GM21447 (cell line): ENCODE results near the gene TTC22.

Source experiments
- ATAC-seq: cut with Tn5 transposase; IDR thresholded peaks from one replicate; pipeline ENCODE4 v1.9.1; 2021; ENCODE audit not compliant: unreplicated experiment

The TTC22 gene

DNA sequence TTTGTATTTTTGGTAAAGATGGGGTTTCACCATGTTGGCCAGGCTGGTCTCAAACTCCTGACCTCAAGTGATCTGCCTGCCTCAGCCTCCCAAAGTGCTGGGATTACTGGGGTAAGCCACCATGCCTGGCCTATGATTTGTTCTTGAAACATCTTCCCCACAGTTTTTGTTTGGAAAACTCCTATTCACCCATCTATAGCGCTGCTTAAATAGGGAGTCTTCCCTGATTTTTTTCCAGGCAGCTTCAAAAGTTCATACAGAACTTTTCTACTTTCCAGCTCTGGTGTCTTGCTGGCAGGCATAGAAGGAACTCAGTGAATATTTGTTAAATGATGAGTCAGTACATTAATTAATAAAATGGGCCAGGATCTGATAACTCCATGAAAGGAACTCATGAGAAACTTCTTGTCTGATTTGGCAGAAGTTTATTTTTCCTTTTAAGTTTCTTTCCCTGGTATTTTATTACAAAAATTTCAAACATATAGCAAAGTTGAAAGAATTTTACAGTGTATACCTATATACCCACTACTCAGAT is 33.0 kb upstream of the TTC22 start:
- ATAC-seq, result no peak

DNA sequence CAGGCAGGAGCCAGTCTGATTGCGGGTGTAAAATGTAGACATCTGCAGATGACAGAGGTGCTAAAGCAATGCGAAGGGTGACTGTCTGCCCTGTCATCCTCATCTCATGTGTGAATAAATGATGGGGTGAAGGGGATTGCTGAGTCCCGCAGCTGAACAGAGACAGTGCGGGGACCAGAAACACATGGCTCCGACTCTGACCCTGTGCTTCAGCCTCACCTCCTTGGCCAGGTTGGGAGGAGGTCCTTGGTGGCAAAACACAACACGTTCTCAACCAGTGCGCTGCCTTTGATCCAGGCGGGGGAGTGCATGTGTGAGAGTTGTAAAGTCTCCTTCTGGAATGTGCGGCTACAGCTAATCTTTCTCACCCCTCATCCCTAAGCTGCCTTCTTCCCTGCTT is 32.0 kb upstream of the TTC22 start:
- no peak for ATAC-seq

DNA sequence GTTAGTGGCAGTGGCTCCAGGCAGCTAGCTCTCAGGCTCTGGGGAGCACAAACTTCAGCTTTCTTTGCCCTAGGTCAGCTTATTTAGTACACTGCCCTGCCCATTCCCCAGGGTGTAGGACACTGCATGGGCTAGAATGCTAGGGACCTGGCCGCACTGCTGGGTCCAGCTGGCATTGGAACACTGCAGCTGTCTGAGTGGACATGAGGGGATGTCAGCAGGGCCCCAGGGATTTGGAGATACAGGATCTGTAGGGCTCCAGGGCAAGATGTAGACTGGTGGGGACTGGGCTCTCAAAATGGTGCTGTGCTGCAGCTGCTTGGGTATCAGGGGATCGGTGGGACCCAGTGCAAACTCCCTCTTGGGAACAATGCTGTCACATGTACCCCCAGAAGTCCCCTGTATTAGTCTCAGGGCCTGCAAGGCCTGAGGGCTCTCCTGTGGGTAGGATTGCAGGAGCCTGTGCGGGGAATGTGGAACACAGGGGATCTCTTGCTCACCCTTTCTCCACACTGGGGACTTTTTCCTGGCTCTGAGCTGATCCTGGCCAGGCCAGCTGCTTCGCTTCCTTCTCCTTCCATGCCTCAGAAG is 25.2 kb upstream of the TTC22 start:
- no peak for ATAC-seq

DNA sequence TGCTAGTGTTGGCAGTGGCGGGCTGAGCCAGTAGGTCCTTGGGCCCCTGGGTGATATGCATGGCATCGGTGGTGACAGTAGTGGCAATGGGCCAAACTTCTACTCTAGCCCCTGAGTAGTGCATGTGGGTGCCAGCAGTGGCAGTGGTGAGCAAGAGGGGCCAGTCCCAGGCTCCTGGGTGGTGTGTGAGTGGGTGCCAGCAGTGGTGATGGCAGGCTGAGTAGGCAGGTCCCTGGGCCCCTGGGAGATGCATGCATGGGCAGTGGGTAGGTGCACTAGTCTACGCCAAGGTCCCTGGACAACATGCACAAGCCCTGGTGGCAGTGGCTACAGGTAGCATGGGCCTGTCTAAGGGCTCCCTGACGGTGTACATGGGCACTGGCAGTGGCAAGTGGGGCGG is 24.6 kb upstream of the TTC22 start:
- no peak for ATAC-seq

DNA sequence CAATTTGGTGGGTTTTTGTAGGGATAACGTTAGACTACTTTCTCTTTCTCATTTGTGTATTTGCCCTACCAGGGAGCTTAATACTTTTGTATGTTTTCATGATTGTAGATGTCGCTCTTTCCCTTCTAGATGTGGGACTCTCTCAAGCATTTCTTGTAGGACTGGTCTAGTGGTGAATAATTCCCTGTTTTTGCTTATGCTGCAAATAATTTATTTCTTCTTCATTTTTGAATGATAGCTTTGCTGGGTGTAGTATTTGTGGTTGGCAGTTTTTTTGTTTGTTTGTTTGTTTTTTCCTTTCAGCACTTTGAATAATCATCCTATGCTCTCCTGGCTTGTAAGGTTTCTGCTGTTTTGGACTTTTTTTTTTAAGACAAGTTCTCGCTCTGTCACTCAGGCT is 22.5 kb upstream of the TTC22 start:
- no peak for ATAC-seq

DNA sequence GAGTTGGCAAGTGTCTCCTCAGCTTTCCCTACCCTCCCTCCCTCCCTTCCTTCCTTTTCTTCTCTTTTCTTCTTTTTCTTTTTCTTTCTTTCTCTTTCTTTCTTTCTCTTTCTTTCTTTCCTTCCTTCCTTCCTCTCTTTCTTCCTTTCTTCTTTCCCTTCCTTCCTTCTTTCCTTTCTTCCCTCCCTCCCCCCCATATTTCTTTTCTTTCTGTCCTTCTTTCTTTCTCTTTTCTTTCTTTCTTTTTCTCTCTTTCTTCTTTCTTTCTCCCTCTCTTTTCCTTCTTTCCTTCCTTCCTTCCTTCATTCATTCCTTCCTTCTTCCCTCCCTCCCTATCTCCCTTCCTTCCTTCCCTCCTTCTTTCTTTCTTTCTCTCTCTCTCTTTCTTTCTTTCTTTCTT is 18.6 kb upstream of the TTC22 start:
- ATAC-seq, result no peak

DNA sequence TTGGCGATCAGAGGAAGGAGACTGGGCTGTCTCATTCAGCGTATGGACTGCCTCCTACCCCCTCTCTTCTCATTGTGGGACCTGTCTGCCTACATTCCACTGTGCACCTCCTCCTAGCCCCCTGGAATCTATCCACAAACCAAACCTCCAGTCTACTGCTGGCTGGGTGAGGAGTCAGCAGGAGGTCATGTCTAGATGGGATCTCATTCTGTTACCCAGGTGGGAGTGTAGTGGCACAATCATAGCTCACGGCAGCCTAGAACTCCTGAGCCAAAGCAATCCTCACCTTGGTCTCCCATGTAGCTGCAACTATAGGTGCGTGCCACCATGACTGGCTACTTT is 18.0 kb upstream of the TTC22 start:
- no peak for ATAC-seq

DNA sequence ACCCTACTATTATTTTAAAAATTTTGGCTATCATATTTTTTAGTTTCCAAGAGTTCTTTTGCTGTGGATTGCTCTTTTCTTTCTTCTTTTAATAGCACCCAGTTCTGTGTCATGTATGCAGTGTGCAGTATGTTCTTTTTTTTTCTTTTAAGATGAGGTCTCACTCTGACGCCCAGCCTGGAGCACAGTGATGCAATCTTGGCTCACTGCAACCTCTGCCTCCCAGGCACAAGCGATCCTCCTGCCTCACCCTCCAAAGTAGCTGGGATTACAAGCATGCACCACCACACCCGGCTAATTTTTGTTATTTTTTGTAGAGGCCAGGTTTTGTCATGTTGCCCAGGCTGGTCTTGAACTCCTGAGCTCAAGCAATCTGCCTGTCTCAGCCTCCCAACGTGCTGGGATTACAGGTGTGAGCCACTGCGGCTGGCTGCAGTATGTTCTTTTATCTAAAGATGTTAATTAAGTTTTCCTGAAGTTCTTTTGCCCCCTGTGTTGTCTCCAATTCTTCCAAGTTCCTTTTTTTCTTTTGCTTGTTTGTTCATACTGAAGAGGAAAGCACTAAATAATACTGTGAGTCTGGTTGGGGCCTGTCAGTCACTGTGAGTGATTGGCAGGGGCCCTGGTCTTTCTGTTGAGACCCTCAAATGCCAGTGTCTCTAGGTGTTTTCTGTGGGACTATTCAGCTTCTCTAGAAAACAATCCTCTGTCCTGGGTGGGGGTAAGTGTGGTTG is 17.5 kb upstream of the TTC22 start:
- no peak for ATAC-seq

DNA sequence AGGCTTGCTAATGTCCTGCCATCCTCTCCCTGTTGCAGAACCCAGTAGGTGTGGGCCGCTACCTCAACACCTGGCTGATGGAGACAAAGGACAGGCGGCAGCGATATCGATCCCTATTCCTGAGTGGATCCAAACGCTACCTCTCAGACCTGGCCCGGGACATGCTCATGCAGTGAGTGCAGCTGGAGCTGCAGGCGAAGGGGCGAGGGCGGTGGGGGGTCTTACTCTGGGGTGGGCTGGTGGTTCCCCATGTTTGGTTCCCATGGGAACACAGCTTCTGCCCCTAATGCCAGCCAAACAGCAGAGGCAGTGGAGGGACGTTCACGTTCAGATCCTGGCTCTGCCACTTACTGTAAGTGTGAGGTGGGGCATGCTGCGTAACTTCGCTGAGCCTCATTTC is 15.8 kb upstream of the TTC22 start:
- no peak for ATAC-seq

DNA sequence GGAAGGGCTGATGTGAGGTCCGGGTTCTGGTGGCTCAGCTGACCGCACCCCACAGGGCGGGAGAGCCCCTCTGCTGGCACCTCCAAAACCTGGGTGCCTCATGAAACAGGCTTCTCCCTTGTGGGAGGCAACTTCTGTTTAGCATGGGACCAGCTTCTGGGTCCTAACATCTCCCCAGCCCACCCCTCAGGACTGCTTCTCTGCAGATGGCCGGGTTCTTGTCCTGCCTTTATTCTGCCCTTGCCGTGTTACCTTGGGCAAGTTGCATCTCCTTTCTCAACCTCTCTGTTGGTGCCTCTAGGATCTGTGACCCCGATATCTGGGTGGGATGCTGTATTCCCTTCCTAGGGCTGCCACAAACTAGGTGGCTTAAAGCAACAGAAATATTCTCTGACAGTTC is 15.0 kb upstream of the TTC22 start:
- ATAC-seq, result no peak

DNA sequence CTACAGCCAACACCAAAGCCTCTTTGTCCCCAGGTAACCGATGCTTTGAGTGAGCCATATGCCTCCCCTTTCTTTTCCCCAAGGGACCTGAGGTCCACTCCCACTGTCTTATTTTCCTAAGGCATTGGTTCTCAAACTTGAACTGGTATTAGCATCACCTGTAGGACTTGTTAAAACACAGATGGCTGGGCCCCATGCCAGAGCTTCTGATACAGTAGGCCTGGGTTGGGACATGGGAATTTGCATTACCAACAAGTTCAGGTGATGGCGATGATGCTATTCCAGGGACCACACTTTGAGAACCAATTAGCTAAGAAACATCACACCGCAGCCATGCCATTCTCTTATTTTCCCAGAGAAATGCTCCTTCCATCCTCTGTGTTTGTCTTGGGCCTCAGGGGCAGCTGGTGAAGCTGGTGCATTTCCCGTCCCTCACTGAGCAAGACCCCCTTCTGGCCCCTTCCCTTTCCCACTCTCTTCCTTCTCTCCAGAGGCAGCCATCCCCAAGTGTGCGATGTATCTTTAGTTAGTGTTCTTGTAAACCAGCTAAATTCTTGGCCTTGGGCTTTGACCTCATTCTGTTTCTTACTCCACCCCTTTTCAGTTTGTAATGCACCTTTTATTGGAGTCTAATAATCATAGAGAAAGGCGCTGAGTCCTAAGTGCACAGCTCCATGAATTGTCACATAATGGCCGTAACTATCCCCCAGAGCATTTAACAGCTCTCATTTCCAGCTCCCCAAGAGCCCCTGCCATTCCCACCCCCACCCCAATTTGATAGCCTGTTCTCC is 14.2 kb upstream of the TTC22 start:
- no peak for ATAC-seq

DNA sequence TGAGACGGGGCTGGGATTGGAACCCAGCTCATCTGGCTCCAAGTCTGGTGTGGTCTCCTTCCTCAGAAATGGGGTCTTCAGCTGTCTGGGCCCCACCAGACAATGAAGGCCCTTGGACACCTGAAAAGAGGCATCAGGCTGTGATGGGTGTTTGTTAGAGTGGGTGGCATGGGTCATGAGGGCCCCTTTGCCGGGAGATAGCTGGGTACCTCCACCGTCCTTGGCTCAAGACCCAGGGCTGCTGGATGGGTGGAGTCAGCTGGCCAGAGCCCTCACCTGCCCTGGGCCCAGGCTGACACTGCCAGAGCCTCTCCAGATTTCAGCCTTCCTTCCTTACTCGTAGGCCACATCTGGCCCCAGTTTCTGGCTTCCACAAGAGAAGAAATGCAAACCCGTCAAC is 13.4 kb upstream of the TTC22 start:
- no peak for ATAC-seq

DNA sequence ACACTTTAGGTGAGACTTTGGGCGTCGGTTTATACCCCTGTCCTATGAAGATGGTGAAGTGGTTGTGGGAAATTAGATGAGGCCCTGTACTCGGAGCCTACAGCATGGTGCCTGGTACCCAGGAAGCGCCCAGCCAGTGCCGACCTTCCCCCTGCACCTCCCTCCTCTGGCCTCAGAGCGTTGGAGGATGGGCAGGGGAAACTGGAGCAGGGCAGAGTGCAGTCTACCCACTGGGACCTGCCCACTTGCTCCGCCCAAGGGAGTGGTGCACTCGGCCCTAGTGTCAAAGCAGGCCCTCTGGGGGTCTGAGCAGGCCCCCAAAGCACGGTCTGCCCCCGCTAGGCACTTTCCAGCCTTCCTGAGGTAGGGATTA is 13.0 kb upstream of the TTC22 start:
- ATAC-seq, result no peak

DNA sequence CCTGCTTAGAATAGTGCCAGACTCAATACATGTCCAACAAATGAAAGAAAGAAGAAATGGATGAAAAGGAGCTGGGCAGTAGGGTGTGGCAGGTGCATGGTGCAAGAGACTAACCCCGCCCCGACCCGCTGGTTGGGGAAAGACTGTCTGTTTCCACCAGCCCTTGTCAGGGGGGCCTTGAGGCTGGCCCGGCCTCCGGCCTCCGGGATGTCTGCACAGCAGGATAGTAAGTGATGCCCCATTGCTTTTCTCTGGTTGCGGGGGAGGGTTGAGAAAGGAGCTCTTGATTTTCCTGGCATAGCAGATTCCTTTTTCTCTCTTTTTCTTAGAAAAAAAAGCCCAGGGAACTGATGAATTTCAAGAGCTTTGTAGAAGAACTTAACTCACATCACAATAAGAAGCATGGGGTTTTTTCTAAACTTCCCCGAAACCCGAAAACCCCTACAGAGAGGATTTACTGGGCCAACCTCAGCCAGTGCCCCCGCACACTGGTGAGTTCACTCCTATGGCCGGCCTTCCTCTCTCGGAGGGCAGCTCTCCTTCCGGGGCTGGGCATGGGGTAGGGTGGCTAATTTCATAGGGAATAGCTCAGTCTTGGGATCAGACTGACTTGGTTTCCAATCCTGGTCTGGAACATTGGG is 12.5 kb upstream of the TTC22 start:
- ATAC-seq, result no peak

DNA sequence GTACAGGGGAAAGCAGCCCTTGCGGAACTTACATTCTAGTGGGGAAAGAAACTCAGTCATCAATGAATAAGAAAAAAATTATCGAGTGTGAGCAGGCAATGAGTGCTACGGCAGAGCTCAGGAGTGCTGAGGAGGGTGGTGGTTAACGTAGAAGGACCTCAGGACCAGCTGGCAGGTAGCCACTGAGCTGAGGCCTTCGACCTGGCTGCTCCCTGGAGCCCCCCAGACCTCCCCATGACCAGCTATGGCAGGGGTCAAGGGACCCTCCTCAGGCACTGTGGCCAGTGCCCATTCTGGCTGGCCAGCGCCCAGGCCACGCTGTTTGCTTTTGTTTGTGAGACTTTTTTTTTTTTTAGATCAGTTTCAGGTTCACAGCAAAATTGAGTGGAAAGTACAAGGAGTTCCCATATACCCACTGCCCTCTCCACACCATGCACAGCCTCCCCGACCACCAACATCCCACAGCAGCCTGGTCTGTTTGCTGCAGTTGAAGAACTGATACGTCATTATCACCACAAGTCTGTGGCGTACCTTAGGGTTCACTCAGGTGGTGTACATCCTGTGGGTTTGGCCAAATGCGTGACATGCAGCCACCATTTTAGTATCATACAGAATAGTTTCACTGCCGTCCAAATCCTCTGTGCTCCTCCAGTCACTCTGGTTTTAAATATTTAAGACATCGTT is 11.8 kb upstream of the TTC22 start:
- ATAC-seq, result no peak

DNA sequence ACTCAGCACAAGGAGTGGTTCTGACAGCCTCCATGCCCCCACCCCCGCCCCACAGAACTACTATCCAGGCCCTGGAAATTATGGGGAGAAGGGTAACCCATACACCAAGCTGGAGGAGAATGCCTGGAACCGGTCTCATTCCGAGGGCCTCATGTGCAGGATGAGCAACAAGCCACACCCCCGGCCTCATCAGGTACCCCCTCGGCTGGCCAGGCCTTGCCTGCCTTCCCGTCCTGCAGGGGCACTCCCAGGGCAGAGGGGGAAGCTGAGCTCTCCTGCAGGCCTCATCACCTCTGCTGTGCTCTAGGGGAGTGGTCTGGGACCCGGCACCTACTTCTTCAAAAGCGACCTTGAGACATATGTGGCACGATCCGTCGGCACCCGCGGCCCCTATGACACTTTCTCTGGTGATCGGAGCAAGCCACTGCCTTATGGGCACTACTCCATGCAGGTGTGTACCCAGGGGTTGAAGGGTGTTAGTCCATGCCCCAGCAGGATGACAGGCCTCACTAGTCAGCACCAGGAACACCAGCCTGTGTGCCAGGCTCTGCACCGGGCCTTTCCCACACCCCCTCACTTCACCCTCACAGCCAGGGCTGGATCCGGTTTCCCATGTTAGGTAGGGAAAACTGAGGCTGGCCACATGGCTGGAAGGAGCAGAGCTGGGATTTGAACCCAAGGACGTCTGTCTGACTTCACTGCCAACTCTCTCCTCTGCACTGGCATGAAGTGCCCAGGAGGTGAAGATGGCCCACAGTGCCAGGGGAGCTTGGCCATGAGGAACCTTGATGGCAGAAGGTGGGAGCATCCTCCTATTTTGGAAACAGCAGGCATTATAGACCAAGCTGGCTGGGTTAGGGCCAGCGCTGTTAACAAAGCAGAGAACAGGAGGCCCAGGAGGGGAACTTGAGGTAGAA is 10.9 kb upstream of the TTC22 start:
- no peak for ATAC-seq

DNA sequence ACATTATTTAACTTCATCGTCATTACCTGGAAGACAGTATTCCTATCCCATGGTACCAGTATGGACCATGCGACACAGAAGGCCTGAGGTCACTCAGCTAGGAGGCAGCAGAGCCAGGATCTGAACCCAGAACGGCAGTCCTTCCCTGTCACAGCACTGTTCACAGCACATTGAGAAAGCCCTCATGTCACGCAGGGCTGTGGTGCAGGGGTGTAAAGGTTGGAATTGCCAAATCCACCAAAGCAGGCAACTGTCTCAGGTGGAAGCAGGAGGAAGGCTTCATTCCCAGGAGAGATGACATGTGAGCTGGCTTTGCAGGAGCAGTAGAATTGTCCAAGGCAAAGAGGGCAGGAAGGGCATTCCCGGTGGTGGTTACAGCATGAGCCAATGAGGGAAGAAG is 9.9 kb upstream of the TTC22 start:
- no peak for ATAC-seq

DNA sequence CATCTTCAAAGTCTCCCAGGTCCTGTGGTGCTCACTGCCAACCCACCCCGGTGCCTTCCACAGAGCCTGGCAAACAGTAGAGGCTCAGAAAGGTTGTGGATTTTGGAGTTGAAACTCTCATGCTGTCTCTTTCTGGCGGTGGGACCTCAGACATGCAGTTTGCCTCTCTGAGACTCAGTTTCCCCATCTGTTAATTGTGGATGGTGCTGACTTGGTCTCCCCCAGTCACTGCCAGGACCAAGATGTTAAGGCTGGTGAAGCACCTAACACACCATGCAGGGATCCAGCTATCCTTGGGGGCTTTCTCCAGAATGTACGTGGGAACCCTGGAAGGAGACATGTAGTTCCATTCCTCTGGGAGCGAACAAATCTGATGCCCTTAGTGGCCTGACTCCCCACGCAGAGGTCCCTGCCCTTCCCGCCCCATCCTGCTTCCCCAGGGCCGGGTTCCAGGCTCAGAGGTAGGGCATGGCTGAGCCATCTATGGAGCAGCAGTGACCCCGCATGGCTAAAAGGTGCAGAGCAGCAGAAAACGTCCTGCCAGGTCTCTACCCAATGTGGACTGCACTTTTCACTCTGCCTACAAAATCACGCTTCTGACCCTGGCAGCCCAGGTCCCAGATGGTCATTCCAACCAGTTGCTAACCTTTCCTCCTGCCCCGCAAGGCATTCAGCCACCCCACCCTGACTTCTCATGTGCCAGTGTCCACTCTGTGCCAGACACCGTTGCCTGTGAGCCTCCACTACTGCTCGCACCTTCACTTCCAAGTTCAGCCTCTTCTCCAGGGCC is 9.2 kb upstream of the TTC22 start:
- peak; percentile 66 for ATAC-seq

DNA sequence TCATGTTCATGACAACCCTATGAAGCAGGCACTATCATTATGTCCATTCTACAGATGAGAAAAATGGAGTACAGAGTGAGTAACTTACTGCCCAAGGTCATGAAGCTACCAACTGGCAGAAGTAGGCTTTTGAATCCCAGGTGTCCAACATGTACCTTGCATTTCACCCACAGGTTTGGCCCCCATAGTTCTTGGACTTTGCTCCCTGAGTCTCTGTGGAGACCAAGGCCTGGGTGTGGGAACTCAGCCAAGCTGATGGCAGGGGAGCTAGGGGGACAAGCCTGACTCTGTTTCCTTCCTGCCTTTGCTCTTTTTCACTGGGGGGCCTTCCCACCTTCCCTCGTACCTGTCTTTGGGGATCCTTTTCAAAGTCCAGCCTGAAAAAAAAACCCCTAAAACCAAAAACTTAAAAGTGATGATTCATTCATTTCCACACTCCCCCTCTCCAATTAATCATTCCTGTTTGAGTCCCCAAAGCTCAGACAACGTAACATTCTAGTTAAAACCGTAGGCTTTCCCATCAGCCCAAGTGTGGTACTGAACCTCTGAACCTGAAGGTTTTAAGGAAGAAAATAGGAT is 8.5 kb upstream of the TTC22 start:
- no peak for ATAC-seq
